Jurkat, Clone E6-1 (cell line): ENCODE results near the gene CDK3.

Experiments used
- DNase-seq: peaks from one replicate; pipeline ENCODE4 v3.0.0-alpha.2; 2011; ENCODE audit warnings: low read depth, low spot score
- H3K4me3 ChIP-seq: 2 replicates; pipeline ENCODE4 v1.5.1; 2011; ENCODE audit warnings: mild to moderate bottlenecking, low read length, control low read depth, moderate library complexity

CDK3 gene

GRCh38 chr17:76054112-76054476 lies 53.4 kb downstream of the CDK3 start:
- DNase-seq: no peak
- H3K4me3 ChIP-seq: no peak overlapping the region
